Mesendoderm (in vitro differentiated cells): Measurements from ENCODE around the gene EFCAB10.
"Not testable (repeated sequence)": the region's sequence is repeated elsewhere in the genome, so short reads cannot be mapped to it uniquely, and the experiment has no call there.

Experiments
- DNase-seq: peaks from one replicate; pipeline ENCODE4 v3.0.0; 2013
- H2AK5ac ChIP-seq: 2 replicates; pipeline ENCODE4 v1.6.1; 2013; ENCODE audit warnings: low read length, inconsistent platforms
- H2BK120ac ChIP-seq: 2 replicates; pipeline ENCODE4 v1.6.1; 2013; ENCODE audit warnings: low read depth, mild to moderate bottlenecking, low read length, moderate library complexity, mixed read lengths
- H2BK15ac ChIP-seq: replicated peaks from 2 replicates; pipeline ENCODE4 v1.6.1; 2013; ENCODE audit warnings: low read depth, mild to moderate bottlenecking, moderate library complexity
- H2BK5ac ChIP-seq: 2 replicates; pipeline ENCODE4 v1.6.1; 2013; ENCODE audit warnings: low read length, inconsistent platforms
- H3K18ac ChIP-seq: 2 replicates; pipeline ENCODE4 v1.6.1; 2013; ENCODE audit warnings: mild to moderate bottlenecking, low read length, mixed read lengths
- H3K23ac ChIP-seq: one replicate; pipeline ENCODE4 v1.6.1; 2013; ENCODE audit warnings: low read length
- H3K27ac ChIP-seq: 2 replicates; pipeline ENCODE4 v1.5.1; 2013; ENCODE audit warnings: low read depth, mild to moderate bottlenecking, inconsistent platforms, low read length, moderate library complexity
- H3K27me3 ChIP-seq: 2 replicates; pipeline ENCODE4 v1.6.1; 2013; ENCODE audit warnings: low read length, control low read depth, mild to moderate bottlenecking, inconsistent platforms; ENCODE audit not compliant: insufficient read depth, poor library complexity
- H3K36me3 ChIP-seq: 2 replicates; pipeline ENCODE4 v1.6.1; 2013; ENCODE audit warnings: low read length, inconsistent platforms; ENCODE audit not compliant: control insufficient read depth, insufficient read depth
- H3K4ac ChIP-seq: one replicate; pipeline ENCODE4 v1.6.1; 2013; ENCODE audit warnings: low read depth, mild to moderate bottlenecking, low read length, moderate library complexity
- H3K4me1 ChIP-seq: 2 replicates; pipeline ENCODE4 v1.6.1; 2013; ENCODE audit warnings: low read depth, low read length, inconsistent platforms; ENCODE audit not compliant: control insufficient read depth
- H3K4me2 ChIP-seq: 2 replicates; pipeline ENCODE4 v1.6.1; 2013; ENCODE audit warnings: low read length
- H3K4me3 ChIP-seq: 2 replicates; pipeline ENCODE4 v1.5.1; 2013; ENCODE audit warnings: mild to moderate bottlenecking, low read length
- H3K56ac ChIP-seq: one replicate; pipeline ENCODE4 v1.6.1; 2013; ENCODE audit warnings: low read length
- H3K79me1 ChIP-seq: 2 replicates; pipeline ENCODE4 v1.6.1; 2013; ENCODE audit warnings: low read length, inconsistent platforms
- H3K79me2 ChIP-seq: 2 replicates; pipeline ENCODE4 v1.6.1; 2013; ENCODE audit warnings: mild to moderate bottlenecking, low read length; ENCODE audit not compliant: control insufficient read depth, insufficient read depth
- H3K9ac ChIP-seq: 2 replicates; pipeline ENCODE4 v1.6.1; 2013; ENCODE audit warnings: low read length, inconsistent platforms
- H4K5ac ChIP-seq: one replicate; pipeline ENCODE4 v1.6.1; 2013; ENCODE audit warnings: low read length
- H4K8ac ChIP-seq: one replicate; pipeline ENCODE4 v1.6.1; 2013; ENCODE audit warnings: low read depth, mild to moderate bottlenecking, control low read depth, low read length, moderate library complexity
- WGBS: extraction: QIAGEN DNeasy Blood & Tissue Kit; methylation state at CpG from one replicate; pipeline ENCODE4 v1.1.7; 2013; ENCODE audit warnings: low lambda C conversion rate, missing lambda C conversion rate; ENCODE audit not compliant: insufficient coverage; ENCODE audit errors: extremely low coverage; 5-methylcytosine and 5-hydroxymethylcytosine counted together

Gene EFCAB10

GRCh38 chr7:105531792-105532671 lies 49.3 kb downstream of the EFCAB10 start, which contains the start of gene RINT1:
Gene RINT1, plus strand, starts transcription at chr7:105532201. Its CDS starts 115 bp downstream, at chr7:105532316.
- H3K4me3 ChIP-seq = peak within 1 kb of the TSS; percentile 88
- peak within 1 kb of the TSS; percentile 1 for H3K4ac ChIP-seq
- no peaks in the 10 kb centered on the region for H3K27me3 ChIP-seq
- H3K56ac ChIP-seq = peak within 1 kb of the TSS; percentile 95
- peaks cover 2% of the 10 kb centered on the region for H3K4me1 ChIP-seq
- H3K4me2 ChIP-seq = peak within 1 kb of the TSS; percentile 87
- H2BK5ac ChIP-seq = no peak within 1 kb of the TSS
- peaks cover 10% of the 10 kb centered on the region for H3K79me2 ChIP-seq
- peak within 1 kb of the TSS; percentile 85 for H3K9ac ChIP-seq
- peak; percentile 95 for DNase-seq
- H3K36me3 ChIP-seq = no peaks in the 10 kb centered on the region
- peak within 1 kb of the TSS; percentile 65 for H4K8ac ChIP-seq
- H3K18ac ChIP-seq = peak within 1 kb of the TSS; percentile 41
- H2AK5ac ChIP-seq = no peak within 1 kb of the TSS
- peak within 1 kb of the TSS; percentile 30 for H3K23ac ChIP-seq
- no CpG with 5 or more reads among the region's 42 CpGs for WGBS
- H3K27ac ChIP-seq = peak within 1 kb of the TSS; percentile 13
- H4K5ac ChIP-seq = no peak within 1 kb of the TSS
- H2BK120ac ChIP-seq = no peak within 1 kb of the TSS
- H3K79me1 ChIP-seq = peaks cover 7% of the 10 kb centered on the region
- no peak within 1 kb of the TSS for H2BK15ac ChIP-seq

- H3K79me1 ChIP-seq = peaks cover 7% of the 10 kb centered on the region
- H4K8ac ChIP-seq = no peak overlapping the region
- H3K27me3 ChIP-seq = no peaks in the 10 kb centered on the region
- H2BK120ac ChIP-seq = no peak overlapping the region
- no peak overlapping the region for H4K5ac ChIP-seq
- no peak overlapping the region for H3K4ac ChIP-seq
- no peak overlapping the region for H3K9ac ChIP-seq
- H3K4me2 ChIP-seq = no peak overlapping the region
- no peak overlapping the region for H3K23ac ChIP-seq
- H3K18ac ChIP-seq = no peak overlapping the region
- H3K4me3 ChIP-seq = no peak overlapping the region
- H2AK5ac ChIP-seq = no peak overlapping the region
- no peak overlapping the region for H3K27ac ChIP-seq
- peaks cover 2% of the 10 kb centered on the region for H3K4me1 ChIP-seq
- DNase-seq = no peak
- no peak overlapping the region for H2BK15ac ChIP-seq
- peaks cover 10% of the 10 kb centered on the region for H3K79me2 ChIP-seq
- no peaks in the 10 kb centered on the region for H3K36me3 ChIP-seq
- WGBS = no CpG with 5 or more reads among the region's 20 CpGs
- no peak overlapping the region for H3K56ac ChIP-seq
- H2BK5ac ChIP-seq = no peak overlapping the region
Measured at GRCh38 chr7:105530546-105530945, 50.7 kb downstream of the EFCAB10 start.

- peaks cover 10% of the 10 kb centered on the region for H3K79me2 ChIP-seq
- no peak overlapping the region for H3K4ac ChIP-seq
- DNase-seq = no peak
- H3K23ac ChIP-seq = no peak overlapping the region
- H4K5ac ChIP-seq = no peak overlapping the region
- H3K4me2 ChIP-seq = no peak overlapping the region
- H3K4me3 ChIP-seq = no peak overlapping the region
- H3K27ac ChIP-seq = no peak overlapping the region
- WGBS = no CpG with 5 or more reads among the region's 10 CpGs
- no peak overlapping the region for H4K8ac ChIP-seq
- no peak overlapping the region for H2BK5ac ChIP-seq
- H2AK5ac ChIP-seq = no peak overlapping the region
- H3K56ac ChIP-seq = no peak overlapping the region
- H3K18ac ChIP-seq = no peak overlapping the region
- no peak overlapping the region for H2BK120ac ChIP-seq
- H3K27me3 ChIP-seq = no peaks in the 10 kb centered on the region
- H3K36me3 ChIP-seq = no peaks in the 10 kb centered on the region
- no peak overlapping the region for H3K9ac ChIP-seq
- peaks cover 5% of the 10 kb centered on the region for H3K79me1 ChIP-seq
- H3K4me1 ChIP-seq = peaks cover 2% of the 10 kb centered on the region
- H2BK15ac ChIP-seq = no peak overlapping the region
Measured at GRCh38 chr7:105530126-105530525, 51.2 kb downstream of the EFCAB10 start.

GRCh38 chr7:105527737-105528136 lies 53.6 kb downstream of the EFCAB10 start:
- no CpG with 5 or more reads among the region's 5 CpGs for WGBS
- H4K5ac ChIP-seq, H4K8ac ChIP-seq, H3K9ac ChIP-seq, H3K79me2 ChIP-seq, H2BK5ac ChIP-seq, DNase-seq, H2BK120ac ChIP-seq, H3K27me3 ChIP-seq, H3K4ac ChIP-seq, H2AK5ac ChIP-seq, H3K4me1 ChIP-seq, H3K23ac ChIP-seq, H3K27ac ChIP-seq, H3K56ac ChIP-seq, H3K18ac ChIP-seq, H2BK15ac ChIP-seq, H3K4me2 ChIP-seq, H3K4me3 ChIP-seq, H3K79me1 ChIP-seq, H3K36me3 ChIP-seq: not testable (repeated sequence)

GRCh38 chr7:105524840-105525239 lies 56.5 kb downstream of the EFCAB10 start:
- WGBS = no CpG with 5 or more reads among the region's 4 CpGs
- H4K5ac ChIP-seq = no peak overlapping the region
- H3K79me1 ChIP-seq = peaks cover 1% of the 10 kb centered on the region
- H3K4me1 ChIP-seq = no peaks in the 10 kb centered on the region
- H2AK5ac ChIP-seq = no peak overlapping the region
- H3K27ac ChIP-seq = no peak overlapping the region
- H3K56ac ChIP-seq = no peak overlapping the region
- peaks cover 12% of the 10 kb centered on the region for H3K79me2 ChIP-seq
- H3K23ac ChIP-seq = no peak overlapping the region
- H3K4me3 ChIP-seq = no peak overlapping the region
- no peak overlapping the region for H4K8ac ChIP-seq
- H3K4ac ChIP-seq = no peak overlapping the region
- no peak overlapping the region for H2BK15ac ChIP-seq
- H3K9ac ChIP-seq = no peak overlapping the region
- no peak overlapping the region for H2BK120ac ChIP-seq
- H3K27me3 ChIP-seq = no peaks in the 10 kb centered on the region
- no peak overlapping the region for H2BK5ac ChIP-seq
- no peak overlapping the region for H3K18ac ChIP-seq
- H3K36me3 ChIP-seq = no peaks in the 10 kb centered on the region
- H3K4me2 ChIP-seq = no peak overlapping the region
- DNase-seq = no peak
